OCI-LY1 (cell line): Measurements from ENCODE around the gene CRYGA.

Experiments used
- H2AFZ ChIP-seq: fragments of 200-600 bp; sonication (generic), shearing (Covaris generic); 2 replicates; pipeline ENCODE4 v1.6.0; 2014; ENCODE audit warnings: antibody characterized with exemption, mild to moderate bottlenecking, low read length
- H3F3A ChIP-seq: fragments of 200-600 bp; sonication (generic), shearing (Covaris generic); 2 replicates; pipeline ENCODE4 v1.6.0; 2014; ENCODE audit warnings: mild to moderate bottlenecking, antibody characterized with exemption, low read length, moderate library complexity; ENCODE audit not compliant: insufficient read depth
- H3K27ac ChIP-seq: fragments of 200-600 bp; sonication (generic); 2 replicates; pipeline ENCODE4 v1.5.1; 2014; ENCODE audit warnings: low read length, mixed run types, mild to moderate bottlenecking, low read depth; ENCODE audit not compliant: poor library complexity, severe bottlenecking
- H3K27me3 ChIP-seq: fragments of 200-600 bp; sonication (generic); 2 replicates; pipeline ENCODE4 v1.6.0; 2014; ENCODE audit warnings: antibody characterized with exemption, mild to moderate bottlenecking, low read length, moderate library complexity; ENCODE audit not compliant: insufficient read depth
- H3K36me3 ChIP-seq: fragments of 200-600 bp; sonication (generic); 2 replicates; pipeline ENCODE4 v1.6.1; 2014; ENCODE audit warnings: mild to moderate bottlenecking, antibody characterized with exemption, low read length, moderate library complexity, mixed read lengths; ENCODE audit not compliant: insufficient read depth
- H3K4me1 ChIP-seq: fragments of 200-600 bp; sonication (generic); 2 replicates; pipeline ENCODE4 v1.5.1; 2014; ENCODE audit warnings: mild to moderate bottlenecking, low read length, moderate library complexity; ENCODE audit not compliant: insufficient read depth, severe bottlenecking
- H3K4me2 ChIP-seq: fragments of 200-600 bp; sonication (generic), shearing (Covaris generic); 2 replicates; pipeline ENCODE4 v1.6.1; 2014; ENCODE audit warnings: low read length
- H3K4me3 ChIP-seq: fragments of 200-600 bp; sonication (generic); 2 replicates; pipeline ENCODE4 v1.5.1; 2014; ENCODE audit warnings: low read length, low read depth, mild to moderate bottlenecking, mixed read lengths; ENCODE audit not compliant: poor library complexity, severe bottlenecking
- H3K79me2 ChIP-seq: fragments of 200-600 bp; shearing (Covaris generic); 2 replicates; pipeline ENCODE4 v1.6.1; 2016; ENCODE audit warnings: mixed run types, low read length, mixed read lengths; ENCODE audit not compliant: insufficient read depth
- H3K9ac ChIP-seq: fragments of 200-600 bp; sonication (generic), shearing (Covaris generic); 2 replicates; pipeline ENCODE4 v1.6.1; 2014; ENCODE audit warnings: mild to moderate bottlenecking, low read length, mixed read lengths
- H3K9me2 ChIP-seq: fragments of 200-600 bp; sonication (generic), shearing (Covaris generic); 2 replicates; pipeline ENCODE4 v1.6.1; 2014; ENCODE audit warnings: low read depth, mild to moderate bottlenecking, low read length, mixed read lengths
- H3K9me3 ChIP-seq: fragments of 200-600 bp; shearing (Covaris generic); 2 replicates; pipeline ENCODE4 v1.6.1; 2014; ENCODE audit warnings: low read length, mixed read lengths
- H4K20me1 ChIP-seq: fragments of 200-600 bp; sonication (generic), shearing (Covaris generic); 2 replicates; pipeline ENCODE4 v1.6.0; 2016; ENCODE audit warnings: mild to moderate bottlenecking, low read length; ENCODE audit not compliant: insufficient read depth
- CTCF ChIP-seq: fragments of 200-600 bp; sonication (generic), shearing (Covaris generic); IDR thresholded peaks from 2 replicates; pipeline ENCODE4 v1.5.1; 2017; ENCODE audit warnings: mild to moderate bottlenecking, antibody characterized with exemption, low read length, moderate library complexity, mixed read lengths
- EZH2 ChIP-seq: fragments of 200-600 bp; sonication (generic), shearing (Covaris generic); IDR thresholded peaks from 2 replicates; pipeline ENCODE4 v1.8.0; 2017; ENCODE audit warnings: borderline replicate concordance, mixed run types, mild to moderate bottlenecking, antibody characterized with exemption, low read length, moderate library complexity, mixed read lengths

Gene CRYGA

GRCh38 chr2:208186893-208187292 is 23.5 kb upstream of the CRYGA start:
- Histone ChIP-seq H3K9me3 (no peaks in the 10 kb centered on the region), H3F3A (no peaks in the 10 kb centered on the region), H3K79me2 (no peaks in the 10 kb centered on the region), H3K4me2 (no peak overlapping the region), H3K36me3 (no peaks in the 10 kb centered on the region), H3K4me1 (no peaks in the 10 kb centered on the region), H3K27me3 (no peaks in the 10 kb centered on the region), H3K9ac (no peak overlapping the region), H4K20me1 (no peaks in the 10 kb centered on the region), H3K27ac (no peak overlapping the region), H2AFZ (no peak overlapping the region), H3K4me3 (no peak overlapping the region), H3K9me2 (no peaks in the 10 kb centered on the region)
- no peak for TF ChIP-seq EZH2
- TF ChIP-seq CTCF: no peak

- Histone ChIP-seq H3K4me1 (no peaks in the 10 kb centered on the region), H3K36me3 (no peaks in the 10 kb centered on the region), H3K4me2 (no peak overlapping the region), H3K9me3 (no peaks in the 10 kb centered on the region), H3F3A (no peaks in the 10 kb centered on the region), H3K4me3 (no peak overlapping the region), H3K9ac (no peak overlapping the region), H3K27me3 (no peaks in the 10 kb centered on the region), H3K9me2 (no peaks in the 10 kb centered on the region), H4K20me1 (no peaks in the 10 kb centered on the region), H2AFZ (no peak overlapping the region), H3K79me2 (no peaks in the 10 kb centered on the region), H3K27ac (no peak overlapping the region)
- TF ChIP-seq CTCF (no peak), EZH2 (no peak)
These were observed 23.1 kb upstream of the CRYGA start for GRCh38 chr2:208186465-208186864.

GRCh38 chr2:208183972-208184705 is 20.8 kb upstream of the CRYGA start:
- no peaks in the 10 kb centered on the region for H3K4me1 ChIP-seq
- H3K4me3 ChIP-seq: no peak overlapping the region
- no peaks in the 10 kb centered on the region for H3K9me3 ChIP-seq
- H3K36me3 ChIP-seq: no peaks in the 10 kb centered on the region
- H3K27me3 ChIP-seq: no peaks in the 10 kb centered on the region
- no peaks in the 10 kb centered on the region for H3F3A ChIP-seq
- H3K4me2 ChIP-seq: no peak overlapping the region
- H3K79me2 ChIP-seq: no peaks in the 10 kb centered on the region
- no peak overlapping the region for H3K9ac ChIP-seq
- no peak overlapping the region for H2AFZ ChIP-seq
- no peaks in the 10 kb centered on the region for H3K9me2 ChIP-seq
- no peaks in the 10 kb centered on the region for H4K20me1 ChIP-seq
- TF ChIP-seq CTCF (no peak), EZH2 (no peak)
- no peak overlapping the region for H3K27ac ChIP-seq
